GM10248 (cell line): ENCODE measurements around the gene CHCHD10.
"Not testable (repeated sequence)": the region's sequence is repeated elsewhere in the genome, so short reads cannot be mapped to it uniquely, and the experiment has no call there.

ENCODE experiments used
- CTCF ChIA-PET: fragments of 300-600 bp; sonication (Branson Sonifier 250); formaldehyde crosslinking; extraction: SDS; loops from one replicate; lab custom pipeline; 2021; ENCODE audit warnings: antibody characterized with exemption; lab: Yijun Ruan, JAX
- POLR2A ChIA-PET: fragments of 350-650 bp; sonication (Branson Sonifier 250); formaldehyde crosslinking; extraction: SDS; loops from one replicate; lab custom pipeline; 2020; ENCODE audit warnings: antibody characterized with exemption; lab: Yijun Ruan, JAX
- DNase-seq: peaks from one replicate; pipeline ENCODE4 v3.0.0; 2012; ENCODE audit errors: extremely low spot score
- CTCF ChIP-seq: IDR thresholded peaks from 2 replicates; pipeline ENCODE4 v1.5.1; 2012; ENCODE audit warnings: mild to moderate bottlenecking, low read depth; ENCODE audit errors: extremely low read depth, missing control alignments, control extremely low read depth

CHCHD10 gene

DNA sequence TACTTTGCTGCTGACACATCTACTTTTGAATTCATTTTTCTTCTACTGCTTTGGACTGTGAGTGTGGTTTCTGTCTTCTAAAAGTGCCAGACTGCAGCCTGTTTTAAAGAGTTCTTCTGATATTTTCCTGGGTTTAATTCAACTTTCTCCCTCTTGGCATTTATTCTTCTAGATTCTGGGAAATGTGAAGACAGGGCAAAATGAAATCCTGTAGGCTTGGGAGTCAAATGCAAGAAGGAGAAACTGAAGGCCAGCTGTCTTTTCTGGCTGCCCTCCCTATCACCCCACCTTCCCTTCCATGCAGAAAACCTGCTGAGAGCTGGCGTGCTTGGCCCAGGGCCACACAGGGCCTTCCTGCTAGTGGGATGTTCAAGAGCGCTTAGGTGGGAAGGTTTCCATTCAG is 24.5 kb downstream of the CHCHD10 start:
- POLR2A ChIA-PET, result no interaction called here
- CTCF ChIA-PET, result interaction anchor here (1.0 to 1.1 kb wide), 2 partner anchors 10 to 12 kb away, joined by 3 read pairs; partner anchors contain the start of gene VPREB3

DNA sequence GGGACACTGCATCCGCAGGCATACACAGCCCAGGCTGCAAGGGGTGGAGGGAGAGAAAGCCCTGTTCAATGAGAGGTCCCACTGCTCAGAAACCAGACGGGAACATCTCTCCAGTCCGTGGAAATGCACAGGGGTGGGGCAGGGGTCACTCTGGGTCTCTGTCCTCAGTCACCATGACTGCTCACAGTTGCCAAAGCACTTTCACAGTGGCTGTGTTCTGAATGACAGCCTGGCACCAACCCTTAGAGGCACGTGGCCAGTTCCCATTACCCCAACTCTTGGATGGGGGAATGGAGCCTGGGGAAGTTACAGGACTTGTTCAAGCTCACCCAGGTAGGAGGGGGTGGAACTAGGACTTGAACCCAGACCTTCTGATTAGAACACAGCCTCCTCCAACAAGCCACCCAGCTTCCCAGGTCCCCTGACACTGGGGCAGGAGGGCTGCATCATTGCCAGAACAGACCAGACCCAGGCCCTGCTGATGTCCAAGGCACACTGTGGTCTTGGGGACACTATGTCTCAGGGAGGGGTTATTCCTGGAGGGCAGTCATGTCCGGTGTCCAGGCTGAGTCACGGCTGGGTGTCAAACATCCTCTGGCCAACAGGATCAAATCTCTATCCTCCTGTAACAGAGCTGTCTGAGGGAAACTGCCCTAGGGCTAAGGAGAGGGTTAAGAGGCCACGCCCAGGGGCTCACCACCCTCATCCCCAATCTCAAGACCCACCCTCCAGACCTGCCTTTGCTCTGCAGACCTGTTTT is 25.1 kb downstream of the CHCHD10 start:
- ChIA-PET CTCF (no interaction called here), POLR2A (no interaction called here)
- no peak for TF ChIP-seq CTCF
- DNase-seq, result no peak

More for the DNA sequence above, 24.5 kb downstream of the CHCHD10 start:
- no peak for TF ChIP-seq CTCF
- no peak for DNase-seq

DNA sequence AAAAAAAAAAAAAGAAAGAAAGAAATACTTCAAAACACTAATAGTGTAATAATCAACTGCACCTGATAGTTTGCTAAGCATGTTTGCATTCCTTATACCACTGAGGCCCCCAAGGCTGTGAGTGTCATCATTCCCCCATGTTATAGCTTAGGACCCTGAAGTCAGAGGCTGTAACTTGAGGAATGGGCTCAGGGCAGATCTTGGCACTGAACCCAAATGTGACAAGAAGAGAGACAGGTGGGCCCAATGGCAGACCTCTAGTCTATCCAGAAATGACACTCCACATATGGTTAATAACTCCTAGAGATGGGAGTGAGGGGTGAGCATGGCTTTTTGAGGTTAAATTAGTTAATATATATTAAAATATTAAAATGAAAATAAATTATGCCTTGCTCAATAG is 30.1 kb downstream of the CHCHD10 start:
- CTCF ChIA-PET, result interaction anchor here (1.0 to 1.7 kb wide), 4 partner anchors 8 to 12 kb away, joined by 3 to 5 read pairs (median 4); no protein-coding TSS in a partner anchor
- TF ChIP-seq CTCF, result no peak
- POLR2A ChIA-PET, result no interaction called here
- DNase-seq, result no peak

DNA sequence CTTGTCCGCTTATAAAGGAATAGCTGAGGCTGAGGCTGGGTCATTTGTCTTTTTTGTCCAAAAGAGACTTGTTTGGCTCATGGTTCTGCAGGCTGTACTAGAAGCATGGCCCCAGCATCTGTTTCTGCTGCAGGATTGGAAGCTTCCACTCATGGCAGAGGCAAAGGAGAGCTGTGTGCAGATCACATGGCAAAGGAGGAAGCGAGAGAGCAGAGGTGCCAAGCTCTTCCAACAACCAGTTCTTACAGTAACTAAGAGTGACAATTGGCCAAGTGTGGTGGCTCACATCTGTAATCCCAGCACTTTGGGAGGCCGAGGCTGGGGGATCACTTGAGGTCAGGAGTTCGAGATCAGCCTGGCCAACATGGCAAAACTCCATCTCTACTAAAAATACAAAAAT is 39.7 kb downstream of the CHCHD10 start:
- DNase-seq, result not testable (repeated sequence)
- CTCF ChIA-PET, result interaction anchor here (0.7 to 1.3 kb wide), 2 partner anchors 10 to 39 kb away, joined by 3 read pairs; no protein-coding TSS in a partner anchor
- POLR2A ChIA-PET, result interaction anchor here (0.6 kb wide), 1 partner anchor 86 kb away, joined by 3 read pairs; no protein-coding TSS in a partner anchor

DNA sequence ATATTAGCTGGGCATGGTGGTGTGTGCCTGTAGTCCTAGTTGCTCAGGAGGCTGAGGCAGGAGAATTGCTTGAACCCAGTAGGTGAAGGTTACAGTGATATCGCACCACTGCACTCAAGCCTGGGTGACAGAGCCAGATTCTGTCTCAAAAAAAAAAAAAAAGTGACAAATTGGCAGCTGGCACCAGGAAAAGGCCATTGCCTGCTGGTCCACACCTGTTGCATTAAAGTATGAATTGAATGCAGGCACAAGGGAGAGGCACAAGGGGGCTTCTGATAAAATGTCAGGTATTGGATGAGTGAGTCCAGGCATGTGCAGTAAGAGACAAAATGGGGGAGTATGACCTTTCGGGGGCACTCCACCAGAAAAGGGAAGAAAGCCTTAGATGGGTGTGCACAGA is 45.0 kb downstream of the CHCHD10 start:
- CTCF ChIA-PET, result interaction anchor here (1.0 kb wide), 1 partner anchor 14 kb away, joined by 3 read pairs; no protein-coding TSS in a partner anchor
- no peak for TF ChIP-seq CTCF
- POLR2A ChIA-PET, result no interaction called here
- no peak for DNase-seq

- POLR2A ChIA-PET, result no interaction called here
- no peak for TF ChIP-seq CTCF
- no peak for DNase-seq
- CTCF ChIA-PET, result interaction anchor here (1.0 kb wide), 1 partner anchor 15 kb away, joined by 3 read pairs; no protein-coding TSS in a partner anchor
These were observed 45.6 kb downstream of the CHCHD10 start for GRCh38 chr22:23722160-23722559.

DNA sequence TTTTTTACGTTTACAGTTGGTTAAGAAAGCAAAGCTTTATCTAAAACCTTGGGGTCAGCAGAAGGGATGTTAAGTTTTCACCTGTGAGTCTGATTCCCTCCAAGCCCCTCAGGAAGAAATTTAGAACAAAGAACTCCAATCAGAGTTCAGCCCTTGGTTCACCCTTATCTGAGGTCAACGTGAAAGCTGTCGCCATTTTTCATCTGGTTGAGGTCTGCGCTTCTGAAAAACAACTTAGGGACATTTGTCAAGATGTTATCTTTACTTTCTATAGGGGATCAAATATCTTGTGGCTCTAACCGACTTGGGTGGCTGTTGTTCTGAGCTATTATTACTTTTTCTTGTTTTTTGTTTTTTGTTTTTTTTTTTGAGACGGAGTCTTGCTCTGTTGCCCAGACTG is 46.9 kb downstream of the CHCHD10 start:
- ChIA-PET CTCF (interaction anchor here (1.3 kb wide), 1 partner anchor 21 kb away, joined by 3 read pairs; no protein-coding TSS in a partner anchor), POLR2A (no interaction called here)
- no peak for TF ChIP-seq CTCF
- no peak for DNase-seq
